Epithelial cell of esophagus (primary cell): ENCODE measurements around the gene VEGFA.

Source experiments
- DNase-seq: peaks from one replicate; pipeline ENCODE4 v3.0.0; 2010; ENCODE audit warnings: low read depth
- H3K4me3 ChIP-seq: 2 replicates; pipeline ENCODE4 v1.5.1; 2011; ENCODE audit warnings: mild to moderate bottlenecking, low read length, control low read depth
- TF ChIP-seq, protein P1 (sequence below): IDR thresholded peaks from 2 replicates; pipeline ENCODE4 v1.5.1; 2011; ENCODE audit warnings: low read depth, mild to moderate bottlenecking, low read length, control low read depth, inconsistent platforms; ENCODE audit not compliant: insufficient read depth; ENCODE audit errors: missing control alignments

Gene VEGFA

DNA sequence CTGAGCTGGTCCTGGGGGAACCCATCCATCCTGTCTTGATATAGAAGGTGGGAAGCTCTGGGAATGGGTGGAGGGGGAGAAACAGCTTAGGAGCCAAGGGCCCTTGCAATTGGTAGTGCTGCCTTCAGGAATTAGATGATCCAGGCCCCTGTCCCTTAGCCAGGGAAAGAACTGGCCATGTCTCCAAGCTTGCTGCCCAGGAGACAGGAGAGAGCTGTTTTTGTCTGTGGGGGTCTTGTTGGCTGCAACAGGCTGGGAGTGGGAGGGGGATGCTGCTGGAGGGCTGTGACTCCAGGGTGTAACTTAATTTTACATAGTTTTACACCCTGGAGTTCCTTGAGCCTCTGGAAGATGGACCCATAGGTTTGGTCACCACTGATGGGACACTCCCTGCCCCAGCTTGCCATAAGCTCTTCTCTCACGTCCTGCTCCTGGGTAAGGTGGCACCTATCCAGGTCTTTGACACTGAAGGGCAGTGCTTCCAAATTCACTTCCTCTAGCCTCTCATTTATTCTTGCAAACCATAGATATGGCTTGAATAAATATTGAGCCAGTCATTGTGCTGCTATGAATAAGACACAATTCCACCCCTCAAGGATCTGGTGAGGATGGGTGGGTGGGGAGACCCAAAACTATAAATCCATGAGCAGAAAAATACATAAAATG is 16.8 kb downstream of the VEGFA start:
- no peak for DNase-seq
- H3K4me3 ChIP-seq: no peak overlapping the region
- TF ChIP-seq, protein P1, sequence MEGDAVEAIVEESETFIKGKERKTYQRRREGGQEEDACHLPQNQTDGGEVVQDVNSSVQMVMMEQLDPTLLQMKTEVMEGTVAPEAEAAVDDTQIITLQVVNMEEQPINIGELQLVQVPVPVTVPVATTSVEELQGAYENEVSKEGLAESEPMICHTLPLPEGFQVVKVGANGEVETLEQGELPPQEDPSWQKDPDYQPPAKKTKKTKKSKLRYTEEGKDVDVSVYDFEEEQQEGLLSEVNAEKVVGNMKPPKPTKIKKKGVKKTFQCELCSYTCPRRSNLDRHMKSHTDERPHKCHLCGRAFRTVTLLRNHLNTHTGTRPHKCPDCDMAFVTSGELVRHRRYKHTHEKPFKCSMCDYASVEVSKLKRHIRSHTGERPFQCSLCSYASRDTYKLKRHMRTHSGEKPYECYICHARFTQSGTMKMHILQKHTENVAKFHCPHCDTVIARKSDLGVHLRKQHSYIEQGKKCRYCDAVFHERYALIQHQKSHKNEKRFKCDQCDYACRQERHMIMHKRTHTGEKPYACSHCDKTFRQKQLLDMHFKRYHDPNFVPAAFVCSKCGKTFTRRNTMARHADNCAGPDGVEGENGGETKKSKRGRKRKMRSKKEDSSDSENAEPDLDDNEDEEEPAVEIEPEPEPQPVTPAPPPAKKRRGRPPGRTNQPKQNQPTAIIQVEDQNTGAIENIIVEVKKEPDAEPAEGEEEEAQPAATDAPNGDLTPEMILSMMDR: no peak

DNA sequence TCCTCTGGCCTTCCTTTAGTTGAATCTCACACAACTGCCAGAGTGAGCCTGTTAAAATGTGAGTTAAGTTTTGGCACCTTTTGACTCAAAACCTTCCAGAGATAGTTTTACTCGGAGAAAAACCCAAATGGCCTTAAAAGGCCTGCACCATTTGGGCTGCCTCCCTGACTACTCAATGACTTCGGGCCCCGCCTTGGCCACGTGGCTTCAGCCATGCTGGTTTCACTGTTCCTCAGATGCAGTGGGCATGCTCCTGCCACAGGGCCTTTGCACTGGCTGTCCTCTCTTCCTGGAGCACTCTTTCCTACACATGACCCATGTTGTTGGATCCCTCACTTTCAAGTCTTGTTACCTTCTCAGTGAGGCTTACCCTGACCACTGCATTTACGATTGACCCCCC is 18.3 kb downstream of the VEGFA start:
- no peak overlapping the region for H3K4me3 ChIP-seq
- no peak for DNase-seq
- TF ChIP-seq, protein P1: no peak

DNA sequence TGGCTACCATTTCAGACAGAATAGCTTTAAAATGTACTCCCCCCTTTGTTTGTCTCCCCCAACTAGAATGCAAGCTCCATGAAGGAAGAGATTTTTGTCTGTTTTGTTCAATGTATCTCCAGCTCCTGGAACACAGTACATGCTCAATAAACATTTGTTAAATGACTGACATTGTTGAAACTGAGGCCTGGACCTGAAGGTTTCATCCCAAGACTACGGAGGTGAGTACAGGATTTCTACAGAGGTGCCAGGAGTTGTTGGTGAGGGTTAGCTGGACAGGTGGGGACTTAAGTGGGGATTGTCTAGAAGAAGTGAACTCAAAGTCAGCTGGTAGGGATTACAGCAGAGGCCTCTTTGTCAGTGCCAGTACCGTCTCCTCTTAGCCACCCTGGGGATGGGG is 19.4 kb downstream of the VEGFA start:
- TF ChIP-seq, protein P1: no peak
- H3K4me3 ChIP-seq: no peak overlapping the region
- no peak for DNase-seq

DNA sequence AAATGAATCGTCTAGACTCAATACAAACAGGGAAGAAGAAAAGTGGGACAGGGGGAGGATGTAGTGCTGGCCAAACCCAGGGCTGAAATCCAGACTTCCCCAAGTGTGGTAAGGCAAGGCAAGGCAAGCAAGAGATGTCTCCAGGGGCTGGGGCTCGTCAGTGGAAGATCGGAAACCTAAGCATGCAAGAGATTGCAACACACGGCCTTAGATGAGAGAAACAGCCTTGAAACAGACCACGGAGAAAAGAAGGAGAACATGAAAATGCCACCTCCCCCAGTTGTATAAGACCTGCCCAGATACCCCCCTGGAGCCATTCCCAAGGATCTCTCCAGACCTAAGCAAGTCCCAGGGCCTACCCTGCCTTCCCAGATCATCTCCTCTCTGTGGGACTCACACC is 20.0 kb downstream of the VEGFA start:
- TF ChIP-seq, protein P1: no peak
- DNase-seq: no peak
- H3K4me3 ChIP-seq: no peak overlapping the region

DNA sequence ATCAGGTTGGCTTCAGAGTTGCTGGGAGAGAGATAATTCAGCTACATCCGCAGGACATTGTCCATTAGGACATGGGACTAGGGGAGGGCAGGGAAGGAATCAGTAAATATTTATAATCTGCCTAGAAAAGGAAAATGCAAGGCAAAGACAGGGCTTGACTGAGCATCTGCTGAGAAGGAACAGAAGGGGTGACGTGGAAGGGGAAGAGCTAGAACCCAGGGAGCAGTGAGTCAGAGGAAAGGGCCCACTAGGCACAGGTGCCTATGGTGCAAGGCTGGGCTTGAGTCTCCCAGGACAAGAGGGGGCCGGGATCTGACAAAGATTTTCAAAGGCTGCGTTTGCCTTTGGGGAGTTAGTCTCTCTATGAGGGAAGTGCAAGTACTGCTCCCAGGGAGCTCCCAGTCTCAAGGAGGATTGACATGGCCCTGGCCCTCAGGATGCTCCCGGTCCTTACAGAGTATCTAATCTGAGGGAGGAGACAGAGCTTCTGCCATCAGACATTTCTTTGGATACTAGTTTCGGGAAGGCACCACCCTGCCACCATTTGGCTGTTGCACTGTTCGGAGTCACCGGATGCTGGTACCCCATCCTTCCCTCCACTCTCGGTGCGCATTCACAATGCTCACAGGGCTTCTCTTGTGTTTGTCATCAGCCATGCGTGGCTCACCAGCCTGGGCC is 21.9 kb downstream of the VEGFA start:
- no peak for DNase-seq
- no peak overlapping the region for H3K4me3 ChIP-seq
- TF ChIP-seq, protein P1: no peak

DNA sequence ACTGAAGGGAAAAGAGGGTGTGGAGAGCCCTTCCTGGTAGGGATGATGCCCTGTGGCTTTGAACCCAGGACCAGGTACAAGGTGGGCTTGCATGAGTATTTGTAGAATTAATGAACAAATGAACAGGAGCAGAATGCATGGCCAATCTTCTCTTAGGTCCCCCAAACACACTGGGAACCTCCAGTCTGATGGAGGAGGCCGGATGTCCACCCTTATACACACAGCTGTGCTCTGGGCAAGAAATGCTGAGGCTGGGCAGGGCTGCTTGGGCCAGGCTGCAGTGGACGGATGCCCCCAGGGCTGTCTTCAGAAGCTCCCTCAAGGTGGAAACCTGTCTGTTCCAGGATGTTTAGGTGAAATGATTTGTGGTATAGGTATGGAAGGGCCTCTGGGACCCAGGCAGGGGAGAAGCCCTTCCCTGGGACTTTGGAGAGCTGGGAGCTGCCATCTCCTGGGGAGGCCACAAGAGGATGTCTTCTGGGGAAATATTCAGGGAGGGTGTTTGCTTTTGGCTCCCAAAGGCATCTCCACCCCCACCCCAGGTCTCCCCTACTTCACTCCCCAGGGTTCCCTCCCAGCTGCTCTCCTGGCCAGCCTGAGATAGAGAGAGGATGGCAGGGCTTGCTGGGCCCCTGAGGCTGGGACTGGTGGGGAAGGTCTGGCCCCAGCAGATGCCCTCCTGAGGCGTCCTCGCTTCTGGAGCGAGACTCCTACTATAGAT is 23.3 kb downstream of the VEGFA start:
- H3K4me3 ChIP-seq: no peak overlapping the region
- TF ChIP-seq, protein P1: no peak
- no peak for DNase-seq
